CD4-positive, alpha-beta T cell treated with Interleukin-15 for 4 hours (primary cell): ENCODE data around the gene PASK.

Experiments used
- DNase-seq: peaks from one replicate; pipeline ENCODE4 v3.0.0-alpha.2; 2020; ENCODE audit warnings: low spot score

PASK gene

DNA sequence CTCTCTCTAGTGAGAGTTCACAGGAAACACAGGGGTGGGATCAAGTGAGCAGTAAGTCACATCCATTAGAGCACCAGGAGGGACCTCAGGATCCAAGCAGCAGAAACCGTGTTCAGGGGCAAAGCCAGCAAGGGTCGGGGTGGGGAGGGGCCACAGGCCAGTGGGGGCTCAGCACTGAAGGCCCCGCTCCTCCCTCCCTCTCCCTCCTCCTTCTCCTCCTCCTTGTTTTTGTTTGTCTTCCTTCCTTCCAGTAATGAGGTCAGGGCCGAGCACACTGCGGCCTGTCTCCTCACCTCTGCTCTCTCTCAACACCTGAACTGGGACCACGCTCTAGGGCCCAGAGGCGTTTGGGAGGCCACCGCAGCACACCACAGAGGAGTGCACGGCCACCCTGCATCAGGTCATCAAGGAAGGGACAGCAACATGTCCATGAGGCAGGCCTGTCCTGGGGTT is 68.1 kb downstream of the PASK start:
- DNase-seq = no peak

GRCh38 chr2:241080405-241081189 is 68.7 kb downstream of the PASK start:
- DNase-seq = no peak

GRCh38 chr2:241074901-241075540 is 74.3 kb downstream of the PASK start:
- no peak for DNase-seq

GRCh38 chr2:241074065-241074818 is 75.0 kb downstream of the PASK start:
- no peak for DNase-seq

- DNase-seq = no peak
Observed at GRCh38 chr2:241073166-241074064, 75.9 kb downstream of the PASK start.

GRCh38 chr2:241072553-241073165 is 76.6 kb downstream of the PASK start:
- no peak for DNase-seq

- no peak for DNase-seq
Observed at GRCh38 chr2:241072151-241072550, 77.1 kb downstream of the PASK start.

- DNase-seq = no peak
Observed at GRCh38 chr2:241071677-241072111, 77.6 kb downstream of the PASK start.

- DNase-seq = no peak
Observed at GRCh38 chr2:241070811-241071676, 78.2 kb downstream of the PASK start.

DNA sequence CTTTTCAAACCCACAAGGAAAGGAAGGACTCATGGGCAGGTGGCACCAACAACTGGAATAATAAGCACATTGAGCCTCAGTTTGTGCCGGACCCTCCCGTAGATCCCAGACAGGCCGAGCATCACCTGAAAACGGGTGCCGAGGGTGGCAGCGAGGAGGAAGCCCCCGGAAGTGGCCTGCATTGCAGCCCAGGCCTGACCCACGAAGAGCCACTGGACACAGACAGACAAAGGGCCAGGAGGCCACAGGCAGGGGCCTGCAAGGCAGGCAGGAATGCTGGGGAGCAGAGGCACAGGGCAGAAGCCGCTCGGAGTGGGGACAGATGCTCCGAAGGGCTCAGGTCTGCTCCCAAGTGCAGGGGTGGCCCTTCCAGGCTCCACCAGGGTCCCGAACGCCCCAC is 78.9 kb downstream of the PASK start:
- DNase-seq = no peak

GRCh38 chr2:241069821-241070281 is 79.4 kb downstream of the PASK start:
- no peak for DNase-seq

DNA sequence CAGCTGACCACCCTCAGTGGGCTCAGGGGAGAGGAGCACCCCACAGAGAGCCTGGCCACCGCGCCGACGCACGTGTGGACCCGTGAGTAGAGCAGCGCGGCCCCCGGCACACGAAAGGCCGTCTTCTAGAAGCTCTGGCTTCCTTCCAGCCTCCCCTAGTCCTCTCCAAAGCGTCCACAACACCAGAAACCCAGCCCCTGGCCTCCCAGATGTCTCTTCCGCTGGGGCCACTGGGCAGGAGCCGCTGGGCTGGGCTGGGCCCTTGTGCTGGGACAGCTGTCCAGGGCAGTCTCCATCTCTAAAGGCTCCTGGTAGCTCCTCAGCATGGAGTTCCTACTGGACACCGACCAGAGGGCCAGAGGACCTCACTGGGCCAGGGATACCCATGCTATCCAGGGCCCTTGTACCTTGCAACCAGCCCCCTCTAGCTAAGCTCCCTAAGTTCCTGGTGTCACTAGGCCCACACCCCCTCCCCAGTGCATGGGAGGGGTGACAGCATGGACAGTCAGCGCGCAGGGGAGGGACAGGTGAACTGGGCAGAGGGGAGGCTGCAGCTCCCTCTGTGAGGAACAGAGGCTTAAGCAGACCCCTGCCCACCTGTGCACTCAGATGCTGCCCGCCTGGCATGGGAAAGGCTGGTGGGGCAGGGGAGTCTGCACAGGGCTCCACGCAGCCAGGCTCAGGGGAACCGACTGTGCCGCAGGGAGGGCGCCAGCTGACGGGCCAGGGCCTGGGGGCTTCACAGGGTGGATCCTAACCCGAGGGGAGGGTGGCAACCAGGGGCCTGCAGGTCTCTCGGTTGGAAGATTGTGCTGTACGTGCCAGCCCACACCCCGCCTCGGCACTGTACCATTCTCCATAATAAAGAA is 80.1 kb downstream of the PASK start:
- DNase-seq = no peak

DNA sequence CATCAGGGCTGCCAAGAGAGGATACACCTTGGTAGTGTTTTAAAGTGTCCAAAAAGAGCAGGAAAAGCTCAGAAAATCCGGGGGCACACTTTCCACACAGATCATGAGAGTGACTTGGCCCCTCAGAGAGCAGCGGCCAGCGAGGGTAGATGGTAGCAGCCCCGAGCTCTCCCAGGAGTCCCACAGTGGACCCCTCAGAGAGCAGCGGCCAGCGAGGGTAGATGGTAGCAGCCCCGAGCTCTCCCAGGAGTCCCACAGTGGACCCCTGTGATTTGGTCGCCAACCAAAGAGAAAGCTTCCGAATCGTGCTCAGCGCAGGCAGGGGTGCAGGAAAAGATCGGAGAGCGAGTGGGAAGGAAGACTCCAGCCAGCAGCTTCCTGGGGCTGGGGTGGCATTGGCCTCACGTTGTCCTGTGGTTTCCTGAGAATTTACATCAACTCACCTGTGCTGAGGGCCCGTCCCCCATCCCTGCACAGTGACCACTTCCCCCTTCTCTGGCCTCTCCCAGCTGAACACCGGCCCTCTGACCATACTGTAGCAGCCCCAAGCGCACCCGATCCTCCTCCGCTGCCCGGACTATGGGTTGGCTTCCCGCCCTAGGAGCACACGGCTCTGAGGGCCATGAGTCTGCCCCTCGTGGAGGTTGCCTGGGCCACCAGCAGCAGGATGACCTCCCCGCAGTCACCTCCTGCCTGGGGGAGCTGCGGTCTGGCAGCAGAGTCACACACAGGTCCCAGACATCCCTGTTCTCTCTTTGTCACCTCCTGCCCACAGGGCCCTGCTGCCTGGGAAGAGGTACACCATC is 80.9 kb downstream of the PASK start:
- DNase-seq = no peak

DNA sequence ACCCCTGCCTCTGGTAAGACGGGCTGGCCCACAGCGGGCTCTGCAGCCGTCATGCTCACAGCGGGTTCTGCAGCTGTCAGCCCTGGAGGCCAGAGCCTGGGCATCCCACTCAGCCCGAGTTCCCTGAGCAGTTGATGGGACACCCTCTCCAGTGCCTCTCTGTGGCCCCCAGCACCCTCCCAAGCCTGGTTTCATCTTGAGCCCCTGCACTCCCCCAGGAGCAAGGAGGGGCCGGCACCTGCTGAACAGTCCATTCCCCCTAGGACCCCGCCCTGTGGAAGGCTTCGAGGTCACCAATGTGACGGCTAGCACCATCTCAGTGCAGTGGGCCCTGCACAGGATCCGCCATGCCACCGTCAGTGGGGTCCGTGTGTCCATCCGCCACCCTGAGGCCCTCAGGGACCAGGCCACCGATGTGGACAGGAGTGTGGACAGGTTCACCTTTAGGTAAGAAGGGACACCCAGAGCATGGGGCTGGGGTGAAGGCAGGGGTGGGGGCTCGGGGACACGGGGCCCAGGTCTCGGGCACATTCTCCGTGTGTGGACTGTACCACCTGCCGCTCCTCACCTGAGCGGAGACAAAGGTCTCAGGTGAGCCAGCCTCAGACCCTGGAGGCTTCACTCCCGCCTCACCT is 81.7 kb downstream of the PASK start:
- no peak for DNase-seq

DNA sequence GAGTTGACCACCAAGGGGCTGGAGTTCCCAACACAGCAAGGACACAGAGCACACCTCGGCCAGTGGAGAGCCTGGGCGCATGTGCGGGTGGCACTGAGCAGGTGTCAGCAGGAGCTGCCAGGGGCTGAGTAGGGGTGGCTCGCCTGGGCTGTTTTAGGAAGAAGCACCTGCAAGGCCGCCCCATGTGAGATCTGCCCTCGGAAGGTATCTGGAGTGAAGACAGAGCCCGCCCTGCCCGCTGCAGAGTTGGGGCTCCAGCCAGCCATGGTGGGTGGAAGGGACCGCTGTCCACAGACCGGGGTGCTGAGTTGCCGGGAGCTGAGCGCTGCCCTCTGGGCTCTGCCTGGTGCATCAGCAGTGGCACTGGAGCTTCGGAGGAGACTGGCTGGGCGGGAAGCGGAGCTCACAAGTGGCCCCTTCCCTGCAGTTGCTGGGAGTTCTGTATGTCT is 82.4 kb downstream of the PASK start:
- DNase-seq = no peak

GRCh38 chr2:241066171-241066892 is 82.9 kb downstream of the PASK start:
- DNase-seq = no peak

DNA sequence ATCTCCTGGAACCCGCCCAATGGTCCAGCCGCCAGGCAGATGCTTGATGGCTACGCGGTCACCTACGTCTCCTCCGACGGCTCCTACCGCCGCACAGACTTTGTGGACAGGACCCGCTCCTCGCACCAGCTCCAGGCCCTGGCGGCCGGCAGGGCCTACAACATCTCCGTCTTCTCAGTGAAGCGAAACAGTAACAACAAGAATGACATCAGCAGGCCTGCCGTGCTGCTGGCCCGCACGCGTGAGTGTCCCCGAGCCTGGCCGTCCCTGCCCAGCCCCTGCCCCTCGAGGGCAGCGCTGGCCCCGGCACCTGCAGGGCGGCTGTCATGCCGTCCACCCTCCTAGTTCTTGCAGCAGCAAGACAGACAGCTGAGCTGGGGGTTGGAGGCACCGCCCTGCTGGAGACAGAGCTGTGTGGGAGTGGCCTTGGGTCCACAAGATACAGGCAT is 83.9 kb downstream of the PASK start:
- DNase-seq = no peak
